GM12878 (cell line): ENCODE measurements around the gene GRIK5. TPM values are rescaled to one million over a fixed set of nuclear protein-coding genes. Genes with fewer than 3 reads are reported as not detected.

ENCODE experiments used
- CBX5 ChIP-seq: sonication (generic); IDR thresholded peaks from 2 replicates; pipeline ENCODE4 v1.6.1; 2016; ENCODE audit warnings: low read depth, moderate library complexity, mild to moderate bottlenecking, inconsistent platforms
- CTCF ChIP-seq, 3 experiments: IDR thresholded peaks in 2 of 3; conservative IDR thresholded peaks in 1 of 3; 2 replicates each; pipeline ENCODE4 v1.5.1; 2011; ENCODE audit warnings: low read depth in 3 of 3, low read length in 3 of 3, mild to moderate bottlenecking in 3 of 3, control low read depth in 2 of 3, moderate library complexity in 2 of 3, inconsistent platforms in 1 of 3, mixed read lengths in 1 of 3; ENCODE audit not compliant: control insufficient read depth in 2 of 3, insufficient read depth in 1 of 3; ENCODE audit errors: extremely low read depth in 1 of 3
- ELK1 ChIP-seq: IDR thresholded peaks from 2 replicates; pipeline ENCODE4 v1.6.1; 2012; ENCODE audit warnings: low read depth, low read length, improper control_type of control experiment
- EP300 ChIP-seq, 2 experiments: fragments of 150-350 bp in 1 of 2; IDR thresholded peaks; 2 replicates each; pipeline ENCODE4 v1.6.1; 2011 to 2012; ENCODE audit warnings: low read depth in 2 of 2, low read length in 2 of 2, borderline replicate concordance in 1 of 2, improper control_type of control experiment in 1 of 2, inconsistent platforms in 1 of 2; ENCODE audit not compliant: control insufficient read depth in 1 of 2
- IRF4 ChIP-seq: IDR thresholded peaks from 2 replicates; pipeline ENCODE4 v1.6.1; 2011; ENCODE audit warnings: low read depth, low read length
- MTA2 ChIP-seq: fragments of 450-650 bp; IDR thresholded peaks from 2 replicates; pipeline ENCODE4 v1.6.1; 2016; ENCODE audit warnings: low read depth, mild to moderate bottlenecking, moderate library complexity
- NBN ChIP-seq: fragments of 450-650 bp; IDR thresholded peaks from 2 replicates; pipeline ENCODE4 v1.6.1; 2016
- NR2C2 ChIP-seq: IDR thresholded peaks from 2 replicates; pipeline ENCODE4 v1.6.1; 2011; ENCODE audit warnings: borderline replicate concordance, low read depth; ENCODE audit not compliant: control insufficient read depth, insufficient read length
- PAX8 ChIP-seq: fragments of 450-650 bp; IDR thresholded peaks from 2 replicates; pipeline ENCODE4 v1.6.1; 2017; ENCODE audit warnings: mild to moderate bottlenecking, moderate library complexity
- RAD51 ChIP-seq: fragments of 450-650 bp; IDR thresholded peaks from 2 replicates; pipeline ENCODE4 v1.6.1; 2016; ENCODE audit warnings: moderate library complexity, mild to moderate bottlenecking, inconsistent platforms
- SMAD1 ChIP-seq: fragments of 450-650 bp; IDR thresholded peaks from 2 replicates; pipeline ENCODE4 v1.6.1; 2018; ENCODE audit warnings: mild to moderate bottlenecking, low read depth; ENCODE audit not compliant: partially characterized antibody
- SMC3 ChIP-seq: IDR thresholded peaks from 2 replicates; pipeline ENCODE4 v1.6.1; 2011; ENCODE audit warnings: low read length, improper control_type of control experiment, borderline replicate concordance
- SPI1 ChIP-seq: IDR thresholded peaks from 2 replicates; pipeline ENCODE4 v1.6.1; 2011; ENCODE audit warnings: low read depth, mild to moderate bottlenecking, low read length, moderate library complexity, borderline replicate concordance; ENCODE audit not compliant: insufficient read depth
- polyA plus RNA-seq, 11 experiments: library from polyadenylated mRNA; depleted of rRNA in 4 of 11; unstranded in 6 of 11; stranded (reverse) in 5 of 11; fragments of >200 nt; fragmentation: Nextera tagmentation in 4 of 11; fragmentation: Illumina TruSeq in 1 of 11; extraction: Ambion mirVana in 4 of 11; extraction: Trizol in 1 of 11; gene quantifications; 1 replicate in 1 of 11; 2 replicates in 10 of 11; pipeline versions ENCODE4 v1.2.1 to v1.2.3, GENCODE V29; 2011 to 2016; ENCODE audit warnings: inconsistent platforms in 2 of 11, missing spikeins in 2 of 11, low read depth in 1 of 11
- total RNA-seq, 4 experiments: library from RNA; depleted of rRNA in 3 of 4; stranded (reverse); fragments of >200 nt in 3 of 4; fragmentation: Illumina TruSeq in 1 of 4; extraction: Trizol in 1 of 4; gene quantifications; 2 replicates each; pipeline versions ENCODE4 v1.2.1 to v1.2.3, GENCODE V29; 2013 to 2021
- TF ChIP-seq, protein P1 (sequence below): fragments of 450-650 bp; IDR thresholded peaks from 2 replicates; pipeline ENCODE4 v1.6.1; 2016; ENCODE audit warnings: mild to moderate bottlenecking

GRIK5 gene
- total and polyA plus RNA-seq, 10 of the 15 experiments (the other 5 are each of a cell fraction or from before 2014, with no cell fraction given), result 0.03 to 0.23 (median 0.07) TPM; not detected in 3

GRCh38 chr19:41957838-41958366 is 112.1 kb downstream of the GRIK5 start (continued):
- TF ChIP-seq CTCF (IDR thresholded peaks at IDR 0.05 in 2 of 3, conservative IDR thresholded peaks at IDR 0.05 in 1 of 3; ENCODE audit: control insufficient read depth in 2 of 3, extremely low read depth in 1 of 3, insufficient read depth in 1 of 3, low read depth in 3 of 3, low read length in 3 of 3), result peak; percentile 87 to 90 (median 89)
- peak; percentile 64 for TF ChIP-seq SMC3
- peak; percentile 27; the same call in 1 of the 2 replicates for TF ChIP-seq MTA2
- TF ChIP-seq, protein P1, sequence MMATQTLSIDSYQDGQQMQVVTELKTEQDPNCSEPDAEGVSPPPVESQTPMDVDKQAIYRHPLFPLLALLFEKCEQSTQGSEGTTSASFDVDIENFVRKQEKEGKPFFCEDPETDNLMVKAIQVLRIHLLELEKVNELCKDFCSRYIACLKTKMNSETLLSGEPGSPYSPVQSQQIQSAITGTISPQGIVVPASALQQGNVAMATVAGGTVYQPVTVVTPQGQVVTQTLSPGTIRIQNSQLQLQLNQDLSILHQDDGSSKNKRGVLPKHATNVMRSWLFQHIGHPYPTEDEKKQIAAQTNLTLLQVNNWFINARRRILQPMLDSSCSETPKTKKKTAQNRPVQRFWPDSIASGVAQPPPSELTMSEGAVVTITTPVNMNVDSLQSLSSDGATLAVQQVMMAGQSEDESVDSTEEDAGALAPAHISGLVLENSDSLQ, result no peak
- no peak for TF ChIP-seq NR2C2
- no peak for TF ChIP-seq ELK1
- no peak for TF ChIP-seq CBX5
- peak; percentile 72 for TF ChIP-seq RAD51
- no peak for TF ChIP-seq SMAD1
- TF ChIP-seq PAX8, result no peak
- TF ChIP-seq NBN, result 0 out of 2 replicates have a peak, but pooled peaks have one; percentile 32
- TF ChIP-seq SPI1, result peak; percentile 44; the same call in 1 of the 2 replicates
- TF ChIP-seq IRF4, result 0 out of 2 replicates have a peak, but pooled peaks have one; percentile 26
- no peak for TF ChIP-seq EP300 (IDR thresholded peaks at IDR 0.05; ENCODE audit: borderline replicate concordance in 1 of 2, control insufficient read depth in 1 of 2, low read depth in 2 of 2, low read length in 2 of 2)
